DLD1 (cell line): ENCODE measurements around the gene FOXJ3.

Source experiments
- in situ Hi-C: cut with HindIII; loops from 2 replicates; pipeline ENCODE4 v1.10.0; 2017; ENCODE audit warnings: low sequenced_read_pairs

Gene FOXJ3

DNA sequence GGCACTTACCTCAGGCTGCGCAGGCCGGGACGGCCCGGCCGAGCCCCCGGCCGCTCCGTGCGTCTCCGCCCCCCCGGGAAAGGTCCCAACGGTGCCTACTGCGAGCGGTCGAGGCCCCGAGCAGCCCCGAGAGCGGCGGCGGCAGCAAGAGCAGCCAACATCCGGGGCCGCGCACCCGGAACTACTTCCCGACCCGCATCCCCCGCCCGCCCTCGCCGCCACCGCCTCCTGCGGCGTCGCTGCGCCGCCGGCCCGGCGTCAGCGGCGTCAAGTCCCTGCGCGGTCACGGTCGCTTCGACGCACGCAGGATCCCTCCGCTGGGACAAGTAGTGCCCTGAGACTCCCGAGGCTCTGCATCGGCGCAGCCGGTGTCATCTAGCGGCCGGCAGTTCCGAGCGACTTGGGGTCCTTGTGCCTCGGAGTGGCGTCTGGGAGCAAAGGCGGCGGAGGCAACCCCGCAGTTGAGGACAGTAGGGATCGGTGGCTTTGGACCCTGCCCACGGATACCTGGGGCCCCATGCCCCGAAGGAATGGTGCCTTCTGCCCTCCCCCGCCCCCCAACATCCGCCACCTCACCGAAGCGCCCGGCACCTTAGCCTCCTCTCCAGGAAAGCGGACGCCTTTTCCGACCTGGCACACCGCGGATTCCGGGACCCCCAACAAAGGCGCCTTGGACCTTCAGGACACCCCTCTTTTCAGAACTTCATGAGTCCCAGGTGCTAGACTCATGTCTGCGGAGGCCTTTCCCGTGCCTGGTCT, at the start of gene FOXJ3:
Gene FOXJ3, minus strand, starts transcription at position 186 of the 759 bp plus-strand sequence. CDS start 24,142 bp downstream, outside the sequence.
- in situ Hi-C loops: no loop called here

DNA sequence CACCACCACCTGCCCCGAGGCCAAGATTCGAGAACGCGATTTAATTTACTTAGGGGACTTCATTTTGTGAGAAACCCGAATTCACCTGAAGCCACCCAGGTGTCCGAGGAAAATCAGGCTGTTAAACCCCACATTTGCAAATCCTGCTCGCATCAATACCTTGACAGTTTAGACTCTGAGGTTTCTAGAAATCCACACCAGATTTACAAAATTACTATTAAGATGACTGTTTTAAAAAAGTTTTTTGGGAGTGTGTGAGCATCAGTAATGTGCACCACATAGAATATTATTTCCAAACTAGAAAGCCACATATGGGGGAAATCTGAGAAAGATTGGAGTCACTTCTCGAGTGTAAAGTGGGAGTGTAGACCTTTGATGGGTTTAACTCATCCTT, 46.2 kb upstream of the FOXJ3 start:
- in situ Hi-C loops: no loop called here

DNA sequence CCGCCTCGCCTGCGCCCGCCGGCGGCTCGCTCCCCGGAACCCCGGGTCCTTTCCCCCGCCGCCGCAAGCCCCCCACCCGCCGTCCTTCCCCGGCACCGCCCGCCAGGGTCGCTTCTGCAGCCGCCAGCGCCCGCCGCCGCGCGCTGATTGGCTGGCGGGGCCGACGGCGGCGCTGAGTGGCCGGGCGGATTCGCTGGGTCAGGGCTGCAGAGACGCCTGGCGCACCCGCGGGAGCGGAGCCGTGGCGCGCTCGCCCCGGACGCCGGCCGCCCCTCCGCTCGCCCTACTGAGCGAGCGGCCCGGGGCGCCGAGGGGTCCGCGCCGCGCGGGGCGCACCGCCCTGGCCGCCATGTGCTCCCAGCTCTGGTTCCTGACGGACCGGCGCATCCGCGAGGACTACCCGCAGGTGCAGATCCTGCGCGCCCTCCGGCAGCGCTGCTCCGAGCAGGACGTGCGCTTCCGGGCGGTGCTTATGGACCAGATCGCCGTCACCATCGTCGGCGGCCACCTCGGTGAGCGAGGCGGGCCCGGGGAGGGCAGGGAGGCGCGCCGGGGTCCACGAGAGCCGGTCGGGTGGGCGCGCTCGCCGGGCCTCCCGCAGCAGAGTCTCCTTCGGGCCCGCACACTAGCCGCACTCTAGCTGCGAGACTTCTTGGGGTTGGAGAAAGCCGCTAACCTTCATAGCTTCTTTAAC, 45.7 kb upstream of the FOXJ3 start, which contains the start of gene RIMKLA:
Gene RIMKLA, plus strand, starts transcription at position 207 of the 694 bp plus-strand sequence. Its CDS starts 143 bp downstream, at position 350.
- in situ Hi-C loops: no loop called here

DNA sequence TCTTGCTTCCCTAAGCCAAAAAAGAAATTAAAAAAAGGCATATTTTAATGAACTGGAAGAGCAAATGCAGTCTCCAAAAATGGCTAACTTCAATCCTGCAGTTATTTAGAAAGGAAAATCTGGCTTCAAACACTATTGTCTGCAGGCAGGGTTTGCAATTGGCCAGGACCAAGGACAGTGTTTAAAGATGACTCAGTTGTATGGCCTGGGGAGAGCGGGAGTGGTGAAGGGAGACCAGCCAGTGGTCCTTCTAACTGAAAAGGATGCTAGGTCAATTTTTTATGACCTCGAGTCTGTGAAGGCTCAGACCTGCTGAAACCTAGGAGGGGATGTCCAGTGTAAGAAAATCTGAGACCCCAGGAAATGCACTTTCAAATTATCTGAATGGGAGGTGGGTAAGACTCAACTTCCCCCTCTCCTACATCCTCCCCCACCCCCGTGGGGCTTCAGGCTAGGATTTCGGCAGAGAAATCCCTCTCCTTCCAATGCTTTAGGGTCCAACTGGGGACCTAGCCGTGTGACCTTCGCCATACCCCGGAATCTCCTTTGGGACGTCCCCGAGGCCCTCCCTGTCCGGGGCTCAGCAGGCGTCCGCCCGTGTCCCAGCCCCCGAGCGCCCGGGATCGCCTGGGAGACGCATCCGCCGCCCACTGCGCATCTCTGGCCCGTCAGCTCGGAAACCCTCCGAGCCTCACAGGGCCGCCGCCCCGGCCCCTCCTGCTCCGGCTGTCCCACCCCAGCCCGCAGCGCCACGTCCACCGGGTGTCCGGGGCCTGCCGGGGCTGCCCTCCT, 45.0 kb upstream of the FOXJ3 start:
- in situ Hi-C loops: no loop called here

DNA sequence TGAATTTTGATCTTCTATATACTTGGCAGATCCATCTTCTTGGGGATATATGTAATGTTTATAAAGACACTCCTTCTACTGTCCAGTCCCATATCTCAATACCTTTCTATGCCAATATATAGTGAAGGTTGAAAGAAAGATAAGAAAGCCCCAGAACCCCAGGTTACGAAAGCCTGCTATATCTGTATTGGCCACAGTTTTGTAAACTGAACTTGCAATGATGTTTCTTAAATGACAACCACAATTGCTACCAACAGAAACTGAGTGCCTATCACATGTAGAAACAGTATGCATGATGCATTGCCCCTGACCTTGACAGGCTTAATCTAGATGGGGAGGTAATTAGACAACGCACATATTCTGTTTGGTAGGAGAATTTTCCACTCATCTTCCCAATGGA, 37.8 kb upstream of the FOXJ3 start:
- in situ Hi-C loops: no loop called here

DNA sequence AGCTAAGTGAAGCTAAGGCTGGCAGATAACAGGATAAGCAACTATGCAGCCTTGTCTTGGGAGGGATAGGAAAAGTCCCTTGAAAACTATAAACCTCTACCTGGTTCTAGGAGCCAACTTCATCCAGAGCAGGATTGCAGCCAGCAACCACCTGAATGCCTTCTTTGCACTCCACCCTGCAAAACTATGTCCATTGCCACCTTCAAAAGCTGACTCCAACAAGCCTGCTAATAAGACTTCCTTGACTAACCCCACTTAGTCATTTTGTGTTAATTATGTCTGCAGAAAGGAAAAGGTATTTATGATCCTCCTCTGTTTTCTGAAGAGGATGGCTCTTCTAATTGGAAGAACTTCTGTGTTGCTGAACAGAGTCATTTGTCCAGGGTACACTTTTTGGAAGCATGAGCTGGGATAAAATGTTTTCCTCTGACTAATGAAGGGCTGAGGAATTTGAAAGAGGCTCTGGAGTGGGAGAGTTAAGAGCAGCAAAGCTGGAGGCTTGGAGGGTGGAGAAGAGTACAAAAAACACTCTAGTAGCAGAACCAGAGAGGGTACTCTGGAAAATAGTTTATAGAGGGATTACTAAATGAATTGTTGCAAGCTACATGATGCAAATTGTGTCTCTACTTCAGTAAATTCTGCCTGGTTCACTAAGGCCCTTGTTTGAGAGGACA, 36.0 kb upstream of the FOXJ3 start:
- in situ Hi-C loops: no loop called here

DNA sequence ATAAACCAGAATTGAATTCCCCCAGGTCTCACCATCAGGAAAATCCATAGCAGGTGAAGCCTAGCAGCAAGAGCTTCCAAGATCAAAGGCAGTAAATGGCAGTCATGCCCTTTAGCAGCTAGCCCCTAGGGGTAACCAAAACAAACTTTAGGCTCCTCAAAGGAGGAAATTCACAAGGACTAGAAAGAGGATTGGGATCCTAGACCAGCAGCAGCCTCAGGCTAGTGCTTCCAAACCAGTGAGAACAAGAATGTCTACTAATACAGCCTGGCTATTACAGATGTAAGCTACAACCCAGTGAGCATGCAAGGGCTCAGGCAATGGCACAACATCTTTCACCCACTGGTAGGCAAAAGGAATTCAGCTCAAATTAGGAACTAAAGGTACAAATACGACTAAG, 34.4 kb upstream of the FOXJ3 start:
- in situ Hi-C loops: no loop called here

DNA sequence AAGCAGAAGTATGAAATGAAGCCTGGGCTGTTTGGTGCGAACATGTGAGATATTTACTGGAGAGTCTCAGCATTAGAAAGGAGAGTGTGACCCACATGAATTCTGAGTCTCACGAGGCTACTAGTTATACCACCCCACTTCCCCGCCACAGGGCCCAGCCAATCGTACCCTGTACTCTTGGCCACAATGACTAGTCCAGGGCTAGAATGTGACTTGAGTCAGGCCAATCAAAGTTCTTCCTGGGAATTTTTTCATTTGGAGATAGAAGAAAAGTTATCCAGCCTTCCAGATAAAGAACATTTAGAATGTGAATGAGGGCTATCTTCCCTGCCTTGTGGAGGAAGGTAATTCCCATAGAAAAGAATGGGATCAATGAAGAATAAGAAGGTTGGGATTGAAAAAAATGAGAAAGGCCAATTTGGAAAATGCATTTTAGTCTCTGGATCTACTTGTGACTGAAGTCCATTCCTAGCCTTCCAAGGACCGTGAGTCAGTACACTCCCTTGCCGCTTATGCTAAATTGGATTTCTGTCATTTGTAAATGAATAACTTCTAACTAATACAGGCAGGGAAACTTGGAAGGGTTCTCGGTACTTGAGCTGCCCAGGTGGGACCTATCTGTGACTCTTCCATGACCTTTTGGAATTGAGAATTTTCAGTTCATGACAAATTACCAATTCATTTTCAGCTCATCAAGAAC, 33.2 kb upstream of the FOXJ3 start:
- in situ Hi-C loops: no loop called here

DNA sequence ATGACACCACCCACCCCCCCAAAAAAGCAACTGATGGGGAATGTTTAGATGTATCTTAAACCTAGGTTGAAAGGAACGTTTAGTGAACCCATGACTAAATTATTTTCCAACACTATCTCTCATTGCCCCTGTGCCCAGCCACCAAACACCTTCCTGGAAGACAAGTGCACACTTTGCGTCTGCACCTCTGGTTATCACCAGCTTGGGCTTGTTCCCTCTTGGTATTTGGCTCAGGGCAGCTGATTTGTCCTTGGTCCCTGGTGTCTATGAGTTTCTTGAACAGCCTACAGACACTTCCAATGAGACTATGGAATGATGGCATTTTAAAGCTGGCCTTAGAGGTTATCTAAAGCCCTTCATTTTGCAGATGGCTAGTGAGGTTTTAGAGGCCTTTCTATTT, 30.1 kb upstream of the FOXJ3 start:
- in situ Hi-C loops: no loop called here

DNA sequence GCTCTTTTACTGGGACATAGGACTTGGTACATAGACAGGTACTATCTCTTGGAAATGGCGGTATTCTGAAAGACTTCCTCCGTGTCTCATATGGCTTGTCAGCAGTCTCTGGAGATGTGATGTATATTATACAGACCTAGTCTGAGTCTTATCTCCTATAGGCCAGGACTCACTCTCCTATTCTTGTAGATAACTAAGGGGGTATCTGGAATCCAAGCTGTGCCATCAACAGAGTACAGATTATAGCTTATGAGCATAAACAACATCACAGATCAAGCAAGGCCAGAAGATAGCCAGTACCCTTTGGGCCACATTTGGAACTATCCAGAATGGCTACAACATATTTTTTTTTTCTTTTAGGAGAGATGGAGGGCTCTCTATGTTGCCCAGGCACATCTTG, 29.5 kb upstream of the FOXJ3 start:
- in situ Hi-C loops: no loop called here

DNA sequence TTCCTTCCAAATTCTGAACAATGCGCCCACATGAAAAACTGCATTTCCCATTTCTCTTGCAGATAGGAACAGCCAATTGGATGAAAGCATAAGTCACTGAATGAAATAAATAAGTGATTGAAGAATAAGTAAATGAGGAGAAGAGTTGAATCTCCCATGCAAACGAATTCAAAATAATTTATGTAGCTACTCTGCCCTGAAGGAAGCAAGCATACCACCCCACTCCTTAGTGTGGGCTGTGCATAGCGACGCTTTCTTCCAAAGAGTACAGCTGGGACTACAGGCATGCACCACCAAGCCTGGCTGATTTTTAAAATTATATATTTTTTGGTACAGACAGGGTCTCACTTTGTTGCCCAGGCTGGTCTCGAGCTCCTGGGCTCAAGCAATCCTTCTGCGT, 29.1 kb upstream of the FOXJ3 start:
- in situ Hi-C loops: no loop called here

DNA sequence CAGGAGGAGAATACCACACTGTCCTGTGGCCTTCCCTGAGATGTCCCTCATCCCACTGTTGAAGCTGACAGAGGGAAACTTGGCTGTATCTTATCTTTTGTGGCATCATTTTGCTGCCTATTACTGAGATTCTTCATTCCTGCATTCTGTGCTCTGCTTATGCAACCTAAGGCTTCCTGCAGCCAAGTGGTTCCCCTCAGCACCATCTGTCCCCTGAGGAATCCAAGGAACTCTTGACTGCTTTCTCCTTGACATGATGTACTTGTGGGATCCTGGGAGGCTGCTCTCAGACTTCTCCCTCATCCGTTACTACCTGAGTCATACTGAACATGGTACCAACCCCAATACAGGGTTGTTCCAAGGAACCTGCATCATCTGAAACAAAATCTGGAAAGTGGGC, 24.4 kb upstream of the FOXJ3 start:
- in situ Hi-C loops: no loop called here

DNA sequence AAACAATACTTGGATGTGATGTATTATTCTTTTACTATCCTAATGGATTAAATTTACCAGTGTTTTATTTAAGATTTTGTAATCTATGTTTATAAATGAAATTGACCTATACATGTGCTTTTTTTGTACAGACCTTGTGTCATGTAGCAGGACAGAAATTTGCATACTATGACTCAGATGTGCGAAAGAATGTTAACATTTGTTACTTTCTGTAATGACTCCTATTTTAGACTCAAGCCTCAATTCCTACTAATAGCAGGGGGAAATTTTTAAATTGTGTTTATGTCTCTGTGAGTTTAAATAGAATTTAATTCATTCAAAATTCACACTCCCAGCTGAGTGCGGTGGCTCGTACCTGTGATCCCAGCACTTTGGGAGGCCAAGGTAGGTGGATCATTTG, 23.8 kb upstream of the FOXJ3 start:
- in situ Hi-C loops: no loop called here

DNA sequence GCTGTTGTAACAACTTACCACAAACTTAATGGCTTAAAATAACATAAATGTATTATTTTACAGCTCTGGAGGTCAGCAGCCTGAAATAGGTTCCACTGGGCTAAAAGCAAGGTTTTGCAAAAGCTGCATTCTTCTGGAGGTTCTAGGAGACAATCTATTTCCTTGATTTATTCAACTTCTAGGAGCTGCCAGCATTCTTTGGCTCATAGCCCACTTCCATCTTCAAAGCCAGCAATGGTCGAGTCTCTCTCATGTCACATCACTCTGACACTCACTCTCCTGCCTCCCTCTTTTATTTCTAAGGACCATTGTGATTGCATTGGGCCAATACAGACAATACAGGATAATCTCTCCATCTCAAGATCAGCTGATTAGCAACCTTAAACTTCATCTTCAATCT, 15.1 kb upstream of the FOXJ3 start:
- in situ Hi-C loops: no loop called here

DNA sequence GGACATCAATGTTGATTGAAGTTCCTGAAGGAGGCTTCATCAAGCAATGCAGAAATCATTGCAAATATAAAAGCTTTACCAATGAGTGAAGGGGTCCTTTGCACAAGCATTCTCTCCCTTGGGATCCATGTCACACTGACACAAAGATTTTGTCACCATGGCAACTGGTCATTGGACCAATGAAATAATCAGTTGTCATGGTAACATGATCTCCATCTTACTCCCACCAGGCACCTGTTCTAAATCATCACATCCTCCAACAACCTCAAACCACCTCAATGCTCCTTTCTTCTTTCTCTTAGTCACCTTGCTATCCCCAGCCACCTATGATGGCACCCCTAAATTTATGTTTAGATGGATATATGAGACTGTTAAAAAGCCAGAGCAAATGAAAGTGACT, 13.5 kb upstream of the FOXJ3 start:
- in situ Hi-C loops: no loop called here

DNA sequence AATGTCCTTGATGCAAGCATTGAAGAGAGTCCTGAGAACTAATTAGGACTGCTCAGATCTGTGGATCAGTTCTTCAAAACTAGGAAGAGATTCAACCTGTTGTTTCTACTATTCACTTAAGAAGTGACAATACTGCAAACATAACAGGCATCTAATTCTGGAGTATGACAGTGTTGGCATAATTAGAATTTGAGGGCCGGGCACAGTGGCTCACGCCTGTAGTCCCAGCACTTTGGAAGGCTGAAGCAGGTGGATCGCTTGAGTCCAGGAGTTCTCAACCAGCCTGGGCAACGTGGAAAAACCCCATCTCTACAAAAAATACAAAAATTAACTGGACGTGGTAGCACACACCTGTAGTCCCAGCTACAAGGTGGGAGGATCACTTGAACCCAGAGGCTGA, 8.0 kb upstream of the FOXJ3 start:
- in situ Hi-C loops: no loop called here

DNA sequence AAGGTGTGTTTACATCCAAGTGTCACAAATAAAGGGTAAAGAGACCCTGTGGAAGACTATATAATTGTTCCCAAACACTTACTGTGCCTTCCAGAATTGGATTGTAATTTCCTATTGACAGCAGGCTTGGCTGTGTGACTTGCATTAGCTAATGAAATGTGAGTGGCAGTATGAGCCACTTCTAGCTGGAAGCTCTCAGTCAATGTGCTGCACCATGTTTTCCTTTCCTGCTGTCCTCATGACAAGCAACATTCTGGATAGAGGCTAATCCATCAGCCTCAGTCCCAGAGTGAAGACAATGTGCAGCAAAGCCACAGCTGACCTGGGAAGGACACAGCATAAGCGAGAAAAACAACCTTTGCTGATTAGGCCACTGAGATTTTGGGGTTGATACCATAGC, 5.9 kb upstream of the FOXJ3 start:
- in situ Hi-C loops: no loop called here

DNA sequence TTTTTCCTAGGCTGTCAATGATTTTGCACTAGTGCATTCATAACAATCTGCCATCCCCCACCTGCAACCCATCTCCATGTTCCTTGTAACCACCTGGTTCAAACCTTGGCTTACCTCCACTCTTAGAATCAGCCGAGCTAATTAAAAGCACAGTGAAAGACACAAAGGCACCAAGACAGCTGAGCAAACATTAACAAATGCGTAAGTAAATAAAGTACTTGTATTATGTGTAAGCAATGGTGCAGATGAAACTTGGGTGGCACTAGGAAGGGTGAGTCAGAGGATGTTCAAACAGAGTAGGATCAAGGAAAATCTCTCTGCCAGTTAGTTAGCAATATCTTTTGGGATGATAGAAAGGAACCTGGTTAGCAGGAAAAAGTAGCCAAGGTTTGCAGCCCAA, 5.1 kb upstream of the FOXJ3 start:
- in situ Hi-C loops: no loop called here

DNA sequence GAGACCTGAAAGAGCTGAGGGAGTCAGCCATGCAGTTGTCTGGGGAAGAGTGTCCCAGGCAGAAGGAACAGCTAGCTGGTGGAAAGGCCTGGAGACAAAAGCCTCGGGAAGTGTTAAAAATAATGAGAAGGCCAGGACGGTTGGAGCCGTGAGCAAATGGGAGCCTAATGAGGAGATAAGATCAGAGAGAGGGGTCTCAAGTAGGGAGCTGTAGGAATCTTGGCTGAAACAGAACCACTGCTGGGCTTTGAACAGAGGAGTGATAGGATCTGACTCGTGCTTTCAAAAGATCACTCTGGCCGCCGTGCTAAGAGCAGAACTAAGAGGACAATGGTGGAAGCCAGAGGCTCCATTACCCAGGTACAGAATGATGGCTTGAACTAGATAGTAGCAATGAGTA, 1.9 kb upstream of the FOXJ3 start:
- in situ Hi-C loops: no loop called here

DNA sequence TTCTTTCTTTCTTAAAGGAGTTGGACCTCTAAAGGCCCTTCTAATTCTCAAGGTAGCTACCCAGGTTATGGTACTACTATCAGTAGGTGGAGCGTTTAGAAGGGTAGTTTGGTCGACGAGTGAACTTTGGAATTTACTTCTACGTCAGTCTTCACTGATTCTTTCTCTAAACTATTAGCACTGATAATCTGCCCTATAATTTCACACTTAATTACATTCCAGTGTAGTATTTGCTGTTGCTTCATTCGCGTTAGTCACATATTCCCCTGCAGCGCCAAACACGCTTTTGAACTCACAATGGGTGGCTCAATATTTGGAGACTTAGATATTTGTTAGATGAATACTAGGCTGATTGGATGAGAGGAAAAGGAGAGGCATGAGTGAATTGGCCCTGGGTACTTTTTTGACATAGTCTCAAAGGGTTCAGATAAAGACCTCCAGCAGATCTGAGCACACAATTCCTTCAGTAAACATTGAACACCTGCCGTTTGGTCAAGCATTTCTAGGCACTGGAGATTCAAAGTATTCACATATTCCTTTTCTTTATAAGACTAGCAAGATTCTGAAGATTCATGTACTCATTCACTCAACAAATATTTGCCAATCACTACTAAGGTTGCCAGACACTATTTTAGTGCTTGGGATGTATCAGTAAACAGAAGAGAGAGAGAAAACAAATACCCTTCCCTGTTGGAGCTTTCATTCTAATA, 929 bp upstream of the FOXJ3 start:
- in situ Hi-C loops: no loop called here
